HEK293 (cell line): ENCODE data around the gene PNMA6F.

Experiments
- ZBTB1 ChIP-seq: fragments of 450-650 bp; formaldehyde crosslinking; IDR thresholded peaks from 2 replicates; pipeline ENCODE4 v1.5.1; 2016; ENCODE audit warnings: missing biosample characterization, missing genetic modification characterization
- ZNF132 ChIP-seq: fragments of 450-650 bp; formaldehyde crosslinking; IDR thresholded peaks from 2 replicates; pipeline ENCODE4 v1.5.1; 2017; ENCODE audit warnings: missing biosample characterization, missing genetic modification characterization, borderline replicate concordance
- ZNF473 ChIP-seq: fragments of 450-650 bp; formaldehyde crosslinking; IDR thresholded peaks from 2 replicates; pipeline ENCODE4 v1.5.1; 2017; ENCODE audit warnings: missing biosample characterization, missing genetic modification characterization
- ZNF768 ChIP-seq: fragments of 450-650 bp; formaldehyde crosslinking; IDR thresholded peaks from 2 replicates; pipeline ENCODE4 v1.5.1; 2018; ENCODE audit warnings: missing biosample characterization, mild to moderate bottlenecking, missing genetic modification characterization
- TF ChIP-seq, protein P1 (sequence below): fragments of 450-650 bp; formaldehyde crosslinking; IDR thresholded peaks from 2 replicates; pipeline ENCODE4 v1.5.1; 2016; ENCODE audit warnings: missing biosample characterization, missing genetic modification characterization

DNA sequence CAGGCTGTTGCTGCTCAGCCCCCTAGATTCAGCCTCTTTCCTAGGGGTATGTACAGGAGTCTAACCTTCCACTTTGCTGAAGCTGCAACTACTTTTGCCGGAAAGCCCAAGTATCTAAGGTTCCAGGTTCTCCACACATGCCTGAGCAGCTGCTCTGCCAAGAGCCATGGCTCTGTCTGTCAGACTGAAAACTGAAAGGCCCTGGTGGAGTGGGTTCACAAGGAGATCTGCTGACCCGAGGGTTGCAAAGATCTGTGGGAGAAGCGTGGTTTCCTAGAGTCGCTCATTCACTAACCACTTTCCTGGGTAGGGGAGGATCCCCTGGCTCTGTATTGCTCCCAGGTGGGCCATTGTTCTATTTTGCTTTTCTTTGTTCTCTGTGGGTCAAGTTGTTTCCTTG is 6.0 kb upstream of the PNMA6F start:
- no peak for TF ChIP-seq ZNF473 (tag by site-specific recombination)
- no peak for TF ChIP-seq ZNF768 (tag by site-specific recombination)
- no peak for TF ChIP-seq ZBTB1
- no peak for TF ChIP-seq ZNF132
- TF ChIP-seq, protein P1, sequence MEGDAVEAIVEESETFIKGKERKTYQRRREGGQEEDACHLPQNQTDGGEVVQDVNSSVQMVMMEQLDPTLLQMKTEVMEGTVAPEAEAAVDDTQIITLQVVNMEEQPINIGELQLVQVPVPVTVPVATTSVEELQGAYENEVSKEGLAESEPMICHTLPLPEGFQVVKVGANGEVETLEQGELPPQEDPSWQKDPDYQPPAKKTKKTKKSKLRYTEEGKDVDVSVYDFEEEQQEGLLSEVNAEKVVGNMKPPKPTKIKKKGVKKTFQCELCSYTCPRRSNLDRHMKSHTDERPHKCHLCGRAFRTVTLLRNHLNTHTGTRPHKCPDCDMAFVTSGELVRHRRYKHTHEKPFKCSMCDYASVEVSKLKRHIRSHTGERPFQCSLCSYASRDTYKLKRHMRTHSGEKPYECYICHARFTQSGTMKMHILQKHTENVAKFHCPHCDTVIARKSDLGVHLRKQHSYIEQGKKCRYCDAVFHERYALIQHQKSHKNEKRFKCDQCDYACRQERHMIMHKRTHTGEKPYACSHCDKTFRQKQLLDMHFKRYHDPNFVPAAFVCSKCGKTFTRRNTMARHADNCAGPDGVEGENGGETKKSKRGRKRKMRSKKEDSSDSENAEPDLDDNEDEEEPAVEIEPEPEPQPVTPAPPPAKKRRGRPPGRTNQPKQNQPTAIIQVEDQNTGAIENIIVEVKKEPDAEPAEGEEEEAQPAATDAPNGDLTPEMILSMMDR = no peak
